Natural killer cell (primary cell): Measurements from ENCODE around the gene ABI3. TPM values are rescaled to one million over a fixed set of nuclear protein-coding genes. Genes with fewer than 3 reads are reported as not detected.
A peak's percentile ranks its signal among the peaks of the same experiment; 100 is the strongest.

Experiments
- ATAC-seq, 3 donors: fragments of 150-1000 bp in 2 of 3; fragments of 200-7000 bp in 1 of 3; cut with Tn5 transposase; 1 replicate in 1 of 3; 2 replicates in 2 of 3; pipeline ENCODE4 v1.10.0; 2021; ENCODE audit warnings: mild to moderate bottlenecking in 2 of 3, moderate library complexity in 2 of 3
- DNase-seq, 2 donors: peaks; one replicate each; pipeline versions ENCODE4 v3.0.0 to v3.0.0-alpha.2; 2013 to 2021; ENCODE audit warnings: mixed read lengths in 1 of 2
- H3K27ac ChIP-seq: one replicate; pipeline ENCODE4 v1.5.1; 2013; ENCODE audit warnings: mild to moderate bottlenecking, low read length
- H3K27me3 ChIP-seq: one replicate; pipeline ENCODE4 v1.6.1; 2013; ENCODE audit warnings: low read length; ENCODE audit not compliant: control insufficient read depth, insufficient read depth
- H3K36me3 ChIP-seq: one replicate; pipeline ENCODE4 v1.6.1; 2013; ENCODE audit warnings: low read length; ENCODE audit not compliant: control insufficient read depth, insufficient read depth
- H3K4me1 ChIP-seq: one replicate; pipeline ENCODE4 v1.6.1; 2013; ENCODE audit warnings: low read length; ENCODE audit not compliant: control insufficient read depth, insufficient read depth
- H3K4me3 ChIP-seq: one replicate; pipeline ENCODE4 v1.5.1; 2013; ENCODE audit warnings: low read length
- H3K9me3 ChIP-seq: one replicate; pipeline ENCODE4 v1.6.1; 2013; ENCODE audit warnings: low read length; ENCODE audit not compliant: control insufficient read depth, insufficient read depth
- H3K27ac Mint-ChIP-seq, 2 donors: one replicate each; pipeline ENCODE4 v1.8.0; 2022; ENCODE audit warnings: mild to moderate bottlenecking in 2 of 2, mixed read lengths in 2 of 2, moderate library complexity in 1 of 2
- H3K27me3 Mint-ChIP-seq, 2 donors: one replicate each; pipeline ENCODE4 v1.8.0; 2022; ENCODE audit warnings: low read depth in 2 of 2, mixed read lengths in 2 of 2
- H3K36me3 Mint-ChIP-seq: one replicate; pipeline ENCODE4 v1.8.0; 2022; ENCODE audit warnings: mixed read lengths
- H3K4me1 Mint-ChIP-seq, 2 donors: one replicate each; pipeline ENCODE4 v1.8.0; 2022; ENCODE audit warnings: mixed read lengths in 2 of 2
- H3K4me3 Mint-ChIP-seq: one replicate; pipeline ENCODE4 v1.8.0; 2022; ENCODE audit warnings: mild to moderate bottlenecking, moderate library complexity, mixed read lengths
- H3K9me3 Mint-ChIP-seq, 2 donors: one replicate each; pipeline ENCODE4 v1.8.0; 2022; ENCODE audit warnings: mixed read lengths in 2 of 2
- CTCF ChIP-seq: fragments of 200-600 bp; IDR thresholded peaks from one replicate; pipeline ENCODE4 v1.8.0; 2022; ENCODE audit warnings: antibody characterized with exemption
- WGBS: methylation state at CpG from one replicate; pipeline ENCODE4 v1.1.7; 2013; ENCODE audit warnings: missing lambda C conversion rate; ENCODE audit not compliant: insufficient coverage; 5-methylcytosine and 5-hydroxymethylcytosine counted together
- intact Hi-C: fragments of 100-400 bp; cut with micrococcal nuclease; formaldehyde crosslinking; loops from one replicate; pipeline ENCODE4 v1.14.2; 2022
- total RNA-seq, 4 donors: library from RNA; stranded (reverse); fragments of 120-200 nt in 1 of 4; gene quantifications; one replicate each; pipeline versions ENCODE4 v1.2.3 to v1.2.4, GENCODE V29; 2013 to 2022

ABI3 gene
- total RNA-seq, 3 donors from 2014 or later (not counting 1 experiment from before 2014, with no cell fraction given), result 82.9 to 131 (median 101) TPM

- ATAC-seq (peak; percentile 69 to 73 (median 72)), DNase-seq (peak; percentile 66 to 84)
- Histone ChIP-seq H3K4me3 (no peak overlapping the region), H3K4me1 (peaks cover 16% of the 10 kb centered on the region), H3K27me3 (no peaks in the 10 kb centered on the region), H3K27ac (no peak overlapping the region), H3K36me3 (no peaks in the 10 kb centered on the region), H3K9me3 (peaks cover 28% of the 10 kb centered on the region)
- H3K9me3 Mint-ChIP-seq, result peaks cover 0 to 7% of the 10 kb centered on the region in 2 donors
- intact Hi-C loops, result loop anchor here (1.0 to 10.0 kb wide), 4 partner anchors 47 to 214 kb away; no protein-coding TSS in a partner anchor
- 0% methylated on average over 2 of the region's 5 CpGs for WGBS
- H3K27me3 Mint-ChIP-seq, result peaks cover 3% of the 10 kb centered on the region in 2 donors
- peak overlapping the region; percentile 67 for H3K4me3 Mint-ChIP-seq
- H3K27ac Mint-ChIP-seq, result peak overlapping the region in 1 of 2 donors; percentile 56
- H3K4me1 Mint-ChIP-seq, result peaks cover 9 to 13% of the 10 kb centered on the region in 2 donors
- peak; percentile 98 for TF ChIP-seq CTCF
- peaks cover 15% of the 10 kb centered on the region for H3K36me3 Mint-ChIP-seq
These were observed 30.2 kb upstream of the ABI3 start for GRCh38 chr17:49180303-49180702.

GRCh38 chr17:49180998-49181635 lies 29.4 kb upstream of the ABI3 start:
- Mint-ChIP-seq H3K9me3 (peaks cover 0 to 2% of the 10 kb centered on the region in 2 donors), H3K27me3 (no peaks in the 10 kb centered on the region), H3K4me3 (no peak overlapping the region), H3K4me1 (peaks cover 9 to 13% of the 10 kb centered on the region in 2 donors), H3K27ac (no peak overlapping the region), H3K36me3 (peaks cover 7% of the 10 kb centered on the region)
- Histone ChIP-seq H3K4me3 (no peak overlapping the region), H3K9me3 (peaks cover 24% of the 10 kb centered on the region), H3K4me1 (peaks cover 16% of the 10 kb centered on the region), H3K27me3 (no peaks in the 10 kb centered on the region), H3K36me3 (no peaks in the 10 kb centered on the region), H3K27ac (no peak overlapping the region)
- WGBS, result 73% methylated on average over 6 of the region's 6 CpGs
- ATAC-seq (no peak), DNase-seq (no peak)
- intact Hi-C loops, result loop anchor here (1.0 to 10.0 kb wide), 4 partner anchors 46 to 214 kb away; no protein-coding TSS in a partner anchor
- no peak for TF ChIP-seq CTCF

- no peak overlapping the region for H3K27ac ChIP-seq
- Mint-ChIP-seq H3K4me1 (peaks cover 9 to 13% of the 10 kb centered on the region in 2 donors), H3K9me3 (no peaks in the 10 kb centered on the region), H3K27me3 (no peaks in the 10 kb centered on the region), H3K4me3 (no peak overlapping the region), H3K36me3 (no peaks in the 10 kb centered on the region), H3K27ac (no peak overlapping the region)
- DNase-seq (no peak), ATAC-seq (no peak)
- intact Hi-C loops, result loop anchor here (10.0 kb wide), 1 partner anchor 211 kb away; no protein-coding TSS in a partner anchor
- H3K27me3 ChIP-seq, result no peaks in the 10 kb centered on the region
- no peak overlapping the region for H3K4me3 ChIP-seq
- no peak for TF ChIP-seq CTCF
- WGBS, result 88% methylated on average over 5 of the region's 5 CpGs
- no peaks in the 10 kb centered on the region for H3K36me3 ChIP-seq
- H3K4me1 ChIP-seq, result peaks cover 16% of the 10 kb centered on the region
- peaks cover 10% of the 10 kb centered on the region for H3K9me3 ChIP-seq
These were observed 27.2 kb upstream of the ABI3 start for GRCh38 chr17:49183341-49183740.
